Fibroblast of the conjunctiva (primary cell): Measurements from ENCODE around the gene LRRTM2.
A peak's percentile ranks its signal among the peaks of the same experiment; 100 is the strongest.
"Not testable (repeated sequence)": the region's sequence is repeated elsewhere in the genome, so short reads cannot be mapped to it uniquely, and the experiment has no call there.

Experiments
- DNase-seq: peaks from one replicate; pipeline ENCODE4 v3.0.0-alpha.2; 2010; ENCODE audit warnings: low read depth

Gene LRRTM2, protein sequence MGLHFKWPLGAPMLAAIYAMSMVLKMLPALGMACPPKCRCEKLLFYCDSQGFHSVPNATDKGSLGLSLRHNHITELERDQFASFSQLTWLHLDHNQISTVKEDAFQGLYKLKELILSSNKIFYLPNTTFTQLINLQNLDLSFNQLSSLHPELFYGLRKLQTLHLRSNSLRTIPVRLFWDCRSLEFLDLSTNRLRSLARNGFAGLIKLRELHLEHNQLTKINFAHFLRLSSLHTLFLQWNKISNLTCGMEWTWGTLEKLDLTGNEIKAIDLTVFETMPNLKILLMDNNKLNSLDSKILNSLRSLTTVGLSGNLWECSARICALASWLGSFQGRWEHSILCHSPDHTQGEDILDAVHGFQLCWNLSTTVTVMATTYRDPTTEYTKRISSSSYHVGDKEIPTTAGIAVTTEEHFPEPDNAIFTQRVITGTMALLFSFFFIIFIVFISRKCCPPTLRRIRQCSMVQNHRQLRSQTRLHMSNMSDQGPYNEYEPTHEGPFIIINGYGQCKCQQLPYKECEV

DNA sequence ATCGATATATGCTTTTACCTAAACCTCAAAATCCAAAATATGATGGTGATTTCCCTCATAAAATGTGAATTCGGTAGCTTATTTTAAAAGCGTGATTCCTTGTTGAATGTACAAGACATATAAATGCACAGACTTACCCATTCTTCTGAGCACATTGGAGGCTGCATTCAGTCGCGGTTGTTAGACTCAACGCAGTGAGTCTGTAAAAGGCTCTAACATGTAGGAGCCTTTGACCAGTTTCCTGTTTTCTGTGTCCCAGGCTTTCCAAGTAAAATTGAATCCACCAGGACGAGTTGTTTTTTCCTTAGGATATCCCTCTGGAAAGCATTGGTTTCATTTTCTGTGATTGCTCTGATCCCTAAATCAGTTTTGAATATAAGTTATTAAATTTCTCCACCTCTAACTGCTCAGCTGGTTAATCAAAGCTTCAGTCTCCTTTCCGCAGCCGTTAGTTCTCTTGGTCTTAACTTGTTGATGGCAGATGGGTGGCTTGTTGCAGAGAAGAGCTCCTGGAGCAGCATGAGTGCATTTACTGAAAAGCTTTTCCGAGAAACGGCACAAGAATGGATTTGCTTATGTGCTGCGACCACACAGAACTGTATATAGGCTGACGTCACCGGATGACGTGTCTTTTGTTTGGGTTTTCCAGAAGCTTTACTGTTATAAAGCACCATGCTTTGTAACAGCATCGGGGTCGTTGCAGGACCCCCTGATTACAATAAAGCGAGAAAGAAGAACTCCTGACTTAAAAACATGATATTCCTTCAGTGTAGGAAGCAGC, at the start of gene LRRTM2:
Gene LRRTM2, minus strand, starts transcription at position 565 of the 781 bp plus-strand sequence. Its CDS starts 424 bp downstream, at position 141.
- DNase-seq: peak; percentile 60

DNA sequence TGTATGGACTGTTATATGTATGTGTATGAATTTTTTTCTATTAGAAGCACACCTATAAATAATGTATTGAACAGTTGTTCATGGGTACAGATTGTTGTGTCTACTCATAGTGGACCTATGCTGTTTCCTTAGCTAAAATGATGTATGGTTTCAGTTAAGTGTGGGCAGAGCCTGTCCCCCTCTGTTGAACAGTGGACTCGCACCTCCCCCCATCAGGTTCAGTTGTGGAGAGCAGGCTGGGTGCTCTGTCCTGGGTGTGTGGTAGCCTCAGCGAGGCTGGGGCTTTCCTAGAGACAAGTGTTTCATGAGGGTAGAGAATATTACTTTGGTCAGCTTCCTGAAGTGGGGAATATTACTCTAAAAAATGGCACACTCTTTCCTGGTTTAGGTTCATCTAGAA, 47.4 kb upstream of the LRRTM2 start:
- DNase-seq: no peak

DNA sequence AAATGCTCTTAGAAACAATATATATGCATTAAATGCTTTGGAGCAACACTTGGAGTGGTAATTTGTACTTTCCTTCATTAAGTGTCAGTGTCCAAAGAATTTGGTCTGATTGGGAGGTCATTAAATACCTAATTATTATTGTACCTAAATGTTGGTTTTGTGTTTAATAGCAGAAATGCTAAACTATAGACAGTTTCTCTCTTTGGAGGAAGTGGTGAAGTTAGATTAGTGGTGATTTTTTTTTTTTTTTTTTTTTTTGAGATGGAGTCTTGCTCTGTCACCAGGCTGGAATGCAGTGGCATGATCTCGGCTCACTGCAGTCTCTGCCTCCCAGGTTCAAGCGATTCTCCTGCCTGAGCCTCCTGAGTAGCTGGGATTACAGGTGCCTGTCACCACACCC, 46.2 kb upstream of the LRRTM2 start:
- not testable (repeated sequence) for DNase-seq

DNA sequence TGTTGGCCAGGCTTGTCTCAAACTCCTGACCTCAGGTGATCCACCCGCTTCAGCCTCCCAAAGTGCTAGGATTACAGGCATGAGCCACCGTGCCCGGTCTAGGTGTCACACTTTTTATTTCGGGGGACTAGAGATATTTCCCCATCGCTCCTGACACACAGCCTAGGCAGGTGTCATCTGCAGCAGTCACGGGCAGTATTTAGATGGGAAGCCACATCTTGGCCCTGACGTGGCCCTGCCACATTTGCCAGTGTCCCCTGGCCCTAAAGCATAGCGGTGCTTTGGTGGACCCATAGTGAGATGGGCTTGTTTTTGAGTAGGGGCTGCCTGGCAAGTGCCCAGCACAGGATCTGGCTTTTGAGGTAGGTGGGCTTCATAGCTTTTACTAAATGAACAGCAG, 45.0 kb upstream of the LRRTM2 start:
- no peak for DNase-seq

DNA sequence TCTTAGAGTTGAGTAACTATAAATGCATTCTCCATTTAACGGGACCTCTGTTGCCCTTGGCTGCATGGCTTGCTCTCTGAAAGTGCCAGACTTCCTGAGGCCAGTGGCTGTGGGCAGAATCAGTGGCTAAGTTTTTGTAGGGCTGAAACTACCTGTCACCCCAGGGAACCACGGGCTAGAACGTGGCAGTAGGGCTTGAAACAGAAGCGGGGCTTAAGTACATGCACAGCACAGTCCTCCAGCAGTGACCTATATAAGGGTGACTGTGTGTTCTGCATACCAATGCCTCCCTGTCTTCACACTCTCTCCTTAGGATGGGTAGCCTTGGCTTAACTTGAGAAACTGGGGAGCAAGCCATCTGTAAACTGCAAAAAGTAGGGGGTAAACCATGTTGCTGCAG, 43.6 kb upstream of the LRRTM2 start:
- no peak for DNase-seq

DNA sequence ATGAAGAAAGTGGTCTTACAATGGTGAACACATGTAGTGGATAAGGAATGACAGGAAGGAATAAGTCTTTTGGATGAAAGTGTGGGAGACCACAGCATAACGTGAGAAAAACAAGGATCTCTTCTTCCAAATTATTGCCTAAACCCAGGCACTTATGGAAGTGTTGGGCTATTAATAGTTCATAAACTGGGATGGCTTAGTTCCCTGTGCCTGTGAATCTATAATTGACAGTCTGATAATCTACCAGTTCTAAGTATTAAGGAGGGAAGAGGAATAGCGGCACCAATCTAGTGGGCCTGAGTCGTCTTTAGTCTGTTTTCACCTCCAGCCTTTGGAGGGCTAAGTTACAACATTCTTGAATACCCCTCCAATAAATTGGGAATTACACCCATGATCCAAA, 39.2 kb upstream of the LRRTM2 start:
- DNase-seq: no peak

DNA sequence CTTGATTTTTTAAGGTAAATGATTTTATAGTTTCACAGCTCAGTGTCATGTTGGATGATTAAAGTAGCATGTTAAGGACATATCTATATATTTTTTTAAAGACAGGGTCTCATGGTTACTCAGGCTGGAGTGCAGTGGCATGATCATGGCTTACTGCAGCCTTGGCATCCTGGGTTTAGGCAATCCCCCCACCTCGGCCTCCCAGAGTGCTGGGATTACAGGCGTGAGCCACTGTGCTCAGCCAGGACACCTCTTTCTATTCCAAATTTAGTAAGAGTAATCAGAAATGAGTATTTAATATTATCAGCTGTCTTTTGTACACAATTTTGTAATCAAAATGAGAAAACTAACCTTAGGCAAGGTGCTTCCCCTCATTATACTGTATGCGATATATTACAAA, 38.6 kb upstream of the LRRTM2 start:
- no peak for DNase-seq

DNA sequence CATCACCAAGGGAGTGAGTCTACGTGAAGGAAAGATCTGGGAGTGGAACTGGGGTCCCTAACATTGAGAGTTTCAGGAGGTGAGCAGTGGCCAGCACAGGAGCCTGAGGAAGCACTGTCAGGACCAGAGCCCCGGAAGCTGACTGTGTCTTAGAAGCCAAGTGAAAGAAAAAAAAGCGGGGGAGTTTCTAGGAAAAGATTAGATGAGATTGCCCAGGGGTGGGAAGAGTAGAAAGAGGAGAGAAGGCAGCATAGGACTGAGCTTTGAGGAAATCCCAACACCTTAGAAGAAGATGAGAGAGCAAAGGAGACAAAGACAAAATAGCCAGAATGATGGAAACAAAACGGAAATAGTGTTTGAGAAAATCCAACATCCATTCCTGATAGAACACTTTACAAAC, 37.0 kb upstream of the LRRTM2 start:
- no peak for DNase-seq

DNA sequence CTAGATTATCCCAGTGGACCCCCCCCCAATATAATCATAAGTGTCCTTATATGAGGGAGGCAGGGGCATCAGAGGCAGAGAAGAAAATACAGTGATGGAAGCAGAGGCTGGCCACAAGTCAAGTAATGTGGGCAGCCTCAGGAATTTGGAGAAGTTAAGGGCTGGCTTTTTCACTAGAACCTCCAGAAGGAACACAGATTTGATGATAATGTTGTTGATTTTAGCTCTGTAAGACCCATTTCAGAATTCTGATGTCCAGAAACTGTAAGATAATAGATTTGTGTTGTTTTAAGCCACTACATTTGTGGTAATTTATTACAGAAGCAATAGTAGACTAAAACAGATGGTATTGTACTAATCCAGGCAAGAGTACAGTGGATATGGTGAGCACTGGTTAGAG, 36.3 kb upstream of the LRRTM2 start:
- DNase-seq: no peak

DNA sequence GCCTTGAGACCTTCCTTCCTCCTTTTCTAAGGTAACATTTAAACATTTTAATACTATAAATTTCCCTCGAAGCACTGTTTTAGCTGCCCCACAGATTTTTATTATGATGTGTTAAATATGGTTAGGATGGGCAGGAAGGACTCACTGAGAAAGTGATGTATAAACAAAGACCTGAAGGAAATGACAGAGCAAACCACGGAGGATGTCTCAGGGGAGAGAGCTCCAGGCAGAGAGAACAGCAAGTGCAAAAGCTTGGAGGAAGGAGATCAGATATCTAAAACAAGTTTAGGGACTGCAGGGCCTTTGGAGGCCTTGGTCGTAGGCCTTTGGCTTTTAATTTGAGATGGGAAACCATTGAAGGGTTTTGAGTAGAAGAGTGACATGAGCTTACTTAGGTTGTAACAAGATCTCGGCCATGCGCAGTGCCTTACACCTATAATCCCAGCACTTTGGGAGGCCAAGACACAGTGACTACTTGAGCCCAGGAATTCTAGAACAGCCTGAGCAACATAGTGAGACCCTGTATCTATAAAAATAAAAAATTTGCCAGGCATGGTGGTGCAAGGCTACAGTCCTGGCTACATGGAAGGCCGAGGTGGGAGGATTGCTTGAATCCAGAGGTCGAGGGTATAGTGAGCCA, 35.5 kb upstream of the LRRTM2 start:
- no peak for DNase-seq

DNA sequence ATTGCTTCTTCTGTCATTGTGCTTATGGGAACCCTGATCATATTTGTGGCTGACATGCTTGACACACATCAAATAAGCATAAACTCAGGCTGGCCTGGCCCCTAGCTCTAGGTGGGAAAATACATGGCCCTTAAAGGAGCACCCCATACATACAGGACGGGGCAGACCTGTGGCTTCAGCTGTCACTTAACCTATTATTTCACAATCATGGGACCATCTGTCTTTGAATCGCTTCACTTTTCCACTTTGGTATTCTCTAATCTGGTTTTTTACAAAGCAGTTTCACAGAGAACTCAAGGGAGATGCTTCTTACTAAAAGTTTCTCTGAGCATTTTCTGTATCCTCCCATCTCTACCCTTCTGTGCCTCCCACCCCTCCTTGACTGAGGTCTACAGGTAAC, 34.6 kb upstream of the LRRTM2 start:
- DNase-seq: no peak

DNA sequence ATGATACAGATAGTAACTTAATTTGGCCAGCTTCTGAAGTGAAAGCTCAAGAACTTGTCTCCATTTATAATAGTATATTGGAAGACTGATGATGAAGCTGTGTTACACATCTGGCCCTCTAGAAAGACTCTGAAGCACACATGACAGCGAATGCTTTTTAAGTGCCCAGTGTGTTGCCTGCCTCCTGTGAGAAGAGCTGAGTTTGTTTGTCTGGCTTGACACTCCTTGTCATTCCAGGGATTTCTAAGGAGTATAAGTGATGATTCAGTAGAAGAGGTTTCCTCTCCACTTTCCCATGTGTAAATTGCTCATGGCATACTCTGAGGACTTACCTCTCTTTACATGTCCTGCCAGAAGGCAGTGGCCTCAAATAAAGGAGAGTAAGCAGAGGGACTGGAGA, 30.4 kb upstream of the LRRTM2 start:
- DNase-seq: no peak

DNA sequence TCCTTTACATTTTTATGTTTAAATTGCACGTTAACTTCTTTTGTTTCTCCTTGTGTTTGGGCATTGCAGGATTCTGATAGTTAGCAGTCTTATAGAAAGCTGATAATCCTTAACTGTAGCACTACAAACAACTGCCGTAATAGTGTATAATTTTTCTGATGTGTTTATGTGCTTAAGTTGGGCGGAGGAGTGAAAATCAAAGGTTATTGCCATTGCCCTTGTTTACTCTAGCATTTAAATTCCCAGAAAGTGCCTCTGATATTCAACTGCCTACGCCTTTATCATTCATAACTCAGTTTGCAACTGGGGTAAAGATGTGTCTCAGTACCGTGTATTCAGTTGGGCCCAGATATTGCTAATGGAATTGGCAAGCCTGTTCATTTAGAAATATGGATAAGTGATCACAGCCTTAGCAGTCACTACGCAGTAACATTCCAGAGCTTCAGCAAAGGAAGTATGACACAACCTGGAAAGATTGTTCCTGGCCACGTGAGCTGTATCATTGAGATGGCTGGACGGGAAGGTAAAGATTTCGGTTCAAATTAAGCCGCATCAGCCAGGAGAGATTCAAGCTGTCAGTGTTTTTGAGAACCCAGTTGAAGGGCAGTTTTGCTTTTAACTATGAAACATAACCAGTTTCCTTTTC, 28.1 kb upstream of the LRRTM2 start:
- peak; percentile 1 for DNase-seq

DNA sequence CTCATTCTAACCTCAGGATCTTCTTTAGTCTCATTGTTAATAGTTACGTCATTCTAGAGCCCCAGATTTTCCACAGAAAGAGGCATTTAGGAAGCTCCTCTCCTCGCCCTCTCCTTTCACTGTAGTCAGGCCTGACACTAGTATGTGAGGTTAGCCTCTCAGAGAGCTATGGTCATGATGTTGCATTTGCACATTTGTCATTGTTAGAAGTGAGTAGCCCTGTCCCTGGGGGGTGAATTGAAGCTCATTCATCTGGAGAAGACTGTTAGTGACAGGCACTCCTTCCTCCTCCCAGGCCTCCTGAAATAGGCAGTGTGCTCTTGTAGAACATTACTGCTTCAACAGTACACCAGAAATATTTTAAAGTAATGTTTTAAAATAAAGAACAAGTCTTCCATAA, 26.6 kb upstream of the LRRTM2 start:
- no peak for DNase-seq

DNA sequence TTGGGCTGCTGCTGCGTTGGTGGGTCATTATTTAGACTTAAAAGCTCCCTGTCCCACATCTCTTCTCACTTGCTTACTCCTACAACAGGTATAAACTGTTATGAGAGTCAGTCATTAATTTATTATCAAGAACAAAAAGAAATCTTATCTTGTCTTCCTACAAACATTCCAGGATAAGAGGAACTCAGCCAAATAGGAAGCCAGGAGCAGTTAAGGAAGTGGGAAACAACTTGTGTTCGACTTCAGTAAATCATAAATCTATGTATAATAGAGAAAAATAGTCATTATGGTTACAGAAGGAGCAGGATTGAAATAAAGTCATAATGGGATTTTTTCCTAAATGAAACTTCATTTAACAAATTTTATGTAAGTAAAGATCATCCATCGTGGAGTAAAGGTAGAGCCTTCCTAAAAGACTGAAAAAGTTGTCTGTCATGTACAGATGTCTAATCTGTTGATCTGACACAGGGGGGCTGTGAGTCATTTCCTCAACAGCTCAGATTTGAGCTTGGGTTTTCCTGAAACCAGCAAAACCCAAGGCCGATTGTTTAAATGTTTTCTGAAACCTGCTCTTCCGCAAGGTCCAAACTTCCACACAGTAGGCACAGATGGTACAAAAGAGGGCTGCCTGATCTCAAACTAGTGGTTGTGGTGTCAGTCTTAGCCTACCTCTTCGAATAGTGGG, 25.3 kb upstream of the LRRTM2 start:
- DNase-seq: no peak

DNA sequence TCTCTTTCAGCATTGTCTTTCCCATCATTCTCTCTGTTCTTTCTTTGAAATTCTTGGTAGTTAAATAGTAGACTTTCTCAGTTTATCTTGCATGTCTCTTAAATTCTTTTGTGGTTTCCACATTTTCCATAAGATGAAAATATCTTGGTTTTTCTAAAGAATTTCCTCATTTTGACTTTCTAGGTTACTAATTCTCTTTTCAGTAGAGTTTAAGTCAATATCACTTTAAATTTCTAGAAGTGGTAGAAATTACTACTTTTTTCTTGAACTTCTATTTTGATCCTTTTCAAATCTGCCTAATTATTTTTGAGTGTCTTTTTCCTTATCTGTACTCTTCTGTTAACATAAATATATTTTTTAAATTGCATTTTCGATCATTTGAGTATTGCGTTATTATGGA, 23.6 kb upstream of the LRRTM2 start:
- no peak for DNase-seq

DNA sequence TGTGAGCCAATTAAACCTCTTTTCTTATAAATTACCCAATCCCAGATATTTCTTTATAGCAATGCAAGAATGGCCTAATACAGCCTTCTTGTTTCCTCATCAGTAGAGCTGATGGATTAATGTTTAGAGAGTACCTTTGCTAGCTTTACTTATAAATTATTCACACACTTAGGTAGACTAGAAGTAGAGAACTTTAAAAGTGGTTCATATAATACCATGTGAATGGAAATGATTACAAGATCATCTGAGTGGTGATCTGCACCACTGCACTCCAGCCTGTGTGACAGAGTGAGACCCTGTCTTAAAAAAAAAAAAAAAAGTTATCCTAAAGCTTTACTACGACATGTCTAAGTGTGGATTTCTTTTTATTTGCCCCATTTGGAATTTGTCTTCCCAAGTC, 23.2 kb upstream of the LRRTM2 start:
- no peak for DNase-seq

DNA sequence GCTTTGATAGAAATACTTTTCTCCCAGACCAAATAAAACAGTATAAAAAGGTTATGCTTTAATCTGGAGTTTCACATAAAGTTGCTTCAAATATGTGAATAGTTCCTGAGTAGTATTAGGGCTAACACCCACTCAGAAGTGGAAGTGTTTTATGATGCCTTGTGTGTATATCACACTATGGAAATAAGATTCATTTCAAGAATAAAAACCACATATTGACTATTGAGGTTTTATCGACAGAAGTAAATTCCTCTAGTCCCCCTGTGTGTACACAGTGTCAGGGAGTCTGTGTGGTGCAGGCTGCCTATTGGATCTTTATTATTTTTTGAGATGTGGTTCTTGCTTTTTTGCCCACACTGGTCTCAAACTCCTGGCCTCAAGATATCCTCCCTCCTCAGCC, 20.8 kb upstream of the LRRTM2 start:
- DNase-seq: no peak

DNA sequence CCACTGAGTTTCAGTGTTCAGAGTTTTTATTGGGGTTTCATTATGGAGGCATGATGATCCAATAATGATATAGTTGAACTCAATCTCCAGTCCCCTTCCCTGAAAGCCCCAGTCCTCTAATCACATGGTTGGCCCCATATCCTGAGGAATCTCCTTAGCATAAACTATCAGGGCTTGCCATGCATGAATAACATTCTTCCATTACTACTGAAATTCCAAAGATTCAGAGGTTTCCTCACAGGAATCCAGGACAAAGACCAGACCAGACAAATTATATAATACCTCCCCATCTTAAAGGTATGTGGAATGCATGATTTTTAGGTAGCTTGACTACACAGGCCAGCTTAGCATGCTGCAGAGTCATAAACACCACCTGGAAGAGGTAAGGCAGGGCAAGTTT, 15.5 kb upstream of the LRRTM2 start:
- no peak for DNase-seq

DNA sequence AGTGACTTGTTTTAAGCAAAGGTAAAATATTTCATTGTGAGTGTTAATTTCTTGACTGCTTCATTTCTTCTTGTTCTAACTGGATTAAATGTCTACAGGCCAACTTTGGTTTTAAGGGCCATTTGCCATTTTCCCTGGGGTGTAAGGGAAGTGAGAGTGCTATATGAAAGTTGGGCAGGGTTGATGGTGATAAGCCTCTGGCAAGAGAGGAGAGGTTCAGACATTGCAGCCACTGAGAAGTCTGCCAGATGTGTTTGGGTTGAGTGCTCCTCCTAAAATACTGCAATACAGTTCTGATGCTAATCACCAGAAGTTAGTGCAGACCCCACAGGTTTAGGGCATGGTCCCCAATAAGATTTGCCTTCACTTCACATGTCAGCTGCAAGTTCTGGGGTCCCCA, 14.9 kb upstream of the LRRTM2 start:
- DNase-seq: no peak

DNA sequence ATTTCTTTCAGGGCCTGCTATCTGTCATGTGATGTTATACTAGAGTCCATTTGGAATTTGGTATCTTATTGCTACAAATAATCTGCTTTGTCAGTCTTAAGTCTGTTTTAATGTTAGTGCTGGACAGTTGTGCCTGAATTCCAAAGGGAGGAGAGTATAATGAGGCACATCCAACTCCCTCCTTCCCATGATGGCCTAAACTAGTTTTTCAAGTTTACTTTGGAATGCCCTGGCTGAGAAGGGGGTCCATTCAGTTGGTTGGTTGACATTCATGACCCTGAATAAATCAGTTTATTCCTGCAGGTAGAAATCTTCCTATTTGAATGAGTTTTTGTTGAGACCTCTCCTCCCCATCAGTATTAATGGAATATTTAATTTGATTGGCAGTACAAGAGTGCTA, 9.4 kb upstream of the LRRTM2 start:
- no peak for DNase-seq

DNA sequence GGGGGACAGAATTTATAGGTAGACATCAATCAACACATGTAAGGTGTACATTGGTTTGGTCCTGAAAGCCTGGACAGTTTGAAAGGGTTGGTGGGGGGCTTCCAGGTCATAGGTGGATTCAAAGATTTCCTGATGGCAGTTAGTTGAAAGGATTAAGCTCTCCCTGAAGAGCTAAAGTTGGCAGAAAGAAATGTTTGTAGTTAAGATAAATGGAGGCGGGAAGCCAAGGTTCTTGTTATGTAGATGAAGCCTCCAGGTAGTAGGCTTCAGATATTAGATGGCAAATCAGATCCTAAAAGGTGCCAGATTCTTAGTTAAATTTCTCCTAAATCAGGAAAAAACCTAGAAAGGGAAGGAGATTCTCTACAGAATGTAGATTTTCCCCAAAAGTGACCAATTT, 9.0 kb upstream of the LRRTM2 start:
- DNase-seq: no peak
